GM12873 (cell line): ENCODE results near the gene KIF25.

ENCODE experiments used
- CTCF ChIP-seq: IDR thresholded peaks from 2 replicates; pipeline ENCODE4 v1.5.1; 2012; ENCODE audit warnings: low read depth, mild to moderate bottlenecking, moderate library complexity, low read length, control low read depth; ENCODE audit not compliant: insufficient read depth; ENCODE audit errors: missing control alignments

Gene KIF25

GRCh38 chr6:168037242-168037641 lies 39.8 kb downstream of the KIF25 start:
- TF ChIP-seq CTCF, result no peak

DNA sequence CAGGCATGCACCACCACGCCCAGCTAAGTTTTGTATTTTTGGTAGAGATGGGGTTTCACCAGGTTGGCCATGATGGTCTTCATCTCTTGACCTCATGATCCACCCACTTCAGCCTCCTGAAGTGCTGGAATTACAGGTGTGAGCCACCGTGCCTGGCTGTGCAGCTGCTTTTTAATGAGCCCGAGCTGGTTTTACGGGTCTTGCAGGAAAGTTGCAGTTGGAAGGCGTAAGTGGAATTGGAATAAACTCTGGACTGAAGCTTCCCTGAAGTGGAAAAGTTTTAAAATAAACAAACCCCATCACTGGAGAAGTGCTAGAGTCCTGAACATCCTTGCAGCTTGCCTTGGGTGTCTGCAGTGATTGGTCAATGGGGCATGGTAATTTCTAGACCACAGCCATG lies 40.4 kb downstream of the KIF25 start:
- TF ChIP-seq CTCF, result no peak

- TF ChIP-seq CTCF, result no peak
These were observed 41.2 kb downstream of the KIF25 start for GRCh38 chr6:168038576-168039140.

GRCh38 chr6:168039301-168039700 lies 41.8 kb downstream of the KIF25 start:
- no peak for TF ChIP-seq CTCF

- TF ChIP-seq CTCF, result no peak
These were observed 42.4 kb downstream of the KIF25 start for GRCh38 chr6:168039849-168040248.

- TF ChIP-seq CTCF, result no peak
These were observed 43.5 kb downstream of the KIF25 start for GRCh38 chr6:168040856-168041496.

DNA sequence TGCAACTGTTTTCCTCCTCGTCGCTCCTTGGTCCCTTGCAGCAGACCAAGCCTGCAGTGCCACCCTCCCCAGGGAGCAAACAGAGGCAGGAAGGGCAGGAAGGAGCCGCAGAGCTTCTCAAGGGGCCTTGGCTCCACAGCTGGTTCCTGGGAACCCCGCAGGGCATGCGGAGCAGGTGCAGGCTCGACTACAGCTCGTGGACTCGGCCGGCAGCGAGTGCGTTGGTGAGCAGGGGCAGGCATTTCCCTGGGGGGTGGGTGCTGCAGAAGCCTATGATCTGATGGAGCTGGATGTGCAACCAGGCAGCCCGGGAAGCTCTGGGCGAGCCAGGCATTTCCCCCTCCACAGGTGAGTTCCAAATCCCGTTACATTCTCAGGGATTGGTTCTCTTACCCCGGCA lies 44.5 kb downstream of the KIF25 start:
- TF ChIP-seq CTCF, result no peak
